GM12875 (cell line): ENCODE measurements around the gene APBA2.

Experiments used
- H3K4me3 ChIP-seq: one replicate; pipeline ENCODE4 v1.5.1; 2011; ENCODE audit warnings: low read depth, low read length, control low read depth
- TF ChIP-seq, protein P1 (sequence below): IDR thresholded peaks from 2 replicates; pipeline ENCODE4 v1.5.1; 2011; ENCODE audit warnings: low read depth, mild to moderate bottlenecking, control low read depth, inconsistent platforms, low read length, moderate library complexity, borderline replicate concordance; ENCODE audit not compliant: insufficient read depth

Gene APBA2

GRCh38 chr15:28964098-28964497 is 78.3 kb downstream of the APBA2 start:
- TF ChIP-seq, protein P1, sequence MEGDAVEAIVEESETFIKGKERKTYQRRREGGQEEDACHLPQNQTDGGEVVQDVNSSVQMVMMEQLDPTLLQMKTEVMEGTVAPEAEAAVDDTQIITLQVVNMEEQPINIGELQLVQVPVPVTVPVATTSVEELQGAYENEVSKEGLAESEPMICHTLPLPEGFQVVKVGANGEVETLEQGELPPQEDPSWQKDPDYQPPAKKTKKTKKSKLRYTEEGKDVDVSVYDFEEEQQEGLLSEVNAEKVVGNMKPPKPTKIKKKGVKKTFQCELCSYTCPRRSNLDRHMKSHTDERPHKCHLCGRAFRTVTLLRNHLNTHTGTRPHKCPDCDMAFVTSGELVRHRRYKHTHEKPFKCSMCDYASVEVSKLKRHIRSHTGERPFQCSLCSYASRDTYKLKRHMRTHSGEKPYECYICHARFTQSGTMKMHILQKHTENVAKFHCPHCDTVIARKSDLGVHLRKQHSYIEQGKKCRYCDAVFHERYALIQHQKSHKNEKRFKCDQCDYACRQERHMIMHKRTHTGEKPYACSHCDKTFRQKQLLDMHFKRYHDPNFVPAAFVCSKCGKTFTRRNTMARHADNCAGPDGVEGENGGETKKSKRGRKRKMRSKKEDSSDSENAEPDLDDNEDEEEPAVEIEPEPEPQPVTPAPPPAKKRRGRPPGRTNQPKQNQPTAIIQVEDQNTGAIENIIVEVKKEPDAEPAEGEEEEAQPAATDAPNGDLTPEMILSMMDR = no peak
- no peak overlapping the region for H3K4me3 ChIP-seq

DNA sequence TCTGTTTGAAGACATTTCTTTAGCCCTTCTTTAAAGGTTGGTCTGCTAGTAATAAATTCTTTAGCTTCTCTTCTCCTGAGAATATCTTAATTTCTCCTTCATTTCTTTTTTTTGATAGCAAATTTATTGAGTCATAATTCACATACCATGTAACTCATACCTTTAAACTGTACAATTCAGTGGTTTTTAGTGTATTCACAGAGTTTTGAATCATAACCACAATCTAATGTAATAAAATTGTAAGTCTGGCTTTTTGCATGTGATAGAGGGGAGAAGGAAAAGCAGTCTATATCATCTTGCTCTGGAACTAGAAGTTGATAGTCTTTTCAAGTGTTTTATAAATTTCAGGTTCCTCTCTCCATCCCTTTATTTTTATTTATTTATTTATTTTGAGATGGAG is 81.3 kb downstream of the APBA2 start:
- TF ChIP-seq, protein P1 = no peak
- H3K4me3 ChIP-seq = no peak overlapping the region

DNA sequence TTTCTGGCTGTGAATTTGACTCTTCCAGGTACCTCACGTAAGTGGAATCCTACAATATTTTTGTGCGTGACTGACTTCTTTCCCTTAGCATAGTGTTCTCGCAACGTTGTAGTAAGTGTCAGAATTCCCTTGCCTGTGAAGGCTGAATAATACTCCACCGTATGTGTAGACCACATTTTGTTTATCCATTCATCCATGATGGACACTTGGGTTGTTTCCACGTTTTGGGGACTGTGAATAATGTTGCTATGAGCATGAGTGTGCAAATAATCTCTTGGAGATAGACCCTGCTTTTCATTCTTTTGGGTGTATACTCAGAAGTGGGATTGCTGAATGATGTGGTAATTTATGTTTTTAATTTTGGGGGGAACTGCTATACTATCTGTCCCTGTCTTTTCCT is 82.2 kb downstream of the APBA2 start:
- TF ChIP-seq, protein P1 = no peak
- H3K4me3 ChIP-seq = no peak overlapping the region

DNA sequence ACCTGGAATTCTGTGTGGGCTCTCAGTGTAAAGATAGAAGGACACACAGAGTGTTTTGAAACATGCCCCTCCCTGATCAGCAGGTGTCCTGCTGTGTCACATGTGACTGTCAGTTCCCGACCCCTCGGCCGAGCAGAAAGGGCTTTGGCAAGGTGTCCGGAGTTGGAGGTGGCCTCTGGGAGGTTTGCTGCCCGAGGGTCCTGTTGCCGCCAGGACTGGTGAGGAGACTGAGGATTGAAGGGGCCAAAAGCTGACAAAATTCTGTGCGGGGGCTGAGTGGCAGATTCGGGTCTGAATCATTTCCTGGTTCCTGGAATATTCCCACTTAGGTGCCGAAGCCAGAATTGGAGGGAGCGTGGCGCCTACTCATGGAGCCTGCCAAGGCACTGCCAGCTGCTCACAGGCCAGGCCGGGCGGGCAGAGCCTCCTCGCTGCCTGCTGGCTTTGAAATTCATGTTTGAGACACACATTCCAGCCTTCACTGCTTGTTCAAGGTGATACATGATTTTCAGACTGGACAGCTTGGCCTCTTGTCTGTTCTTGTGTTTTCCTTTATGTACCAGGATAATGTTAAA is 83.8 kb downstream of the APBA2 start:
- H3K4me3 ChIP-seq = no peak overlapping the region
- TF ChIP-seq, protein P1 = no peak

- TF ChIP-seq, protein P1 = no peak
- no peak overlapping the region for H3K4me3 ChIP-seq
Observed at GRCh38 chr15:28974142-28974541, 88.4 kb downstream of the APBA2 start.

DNA sequence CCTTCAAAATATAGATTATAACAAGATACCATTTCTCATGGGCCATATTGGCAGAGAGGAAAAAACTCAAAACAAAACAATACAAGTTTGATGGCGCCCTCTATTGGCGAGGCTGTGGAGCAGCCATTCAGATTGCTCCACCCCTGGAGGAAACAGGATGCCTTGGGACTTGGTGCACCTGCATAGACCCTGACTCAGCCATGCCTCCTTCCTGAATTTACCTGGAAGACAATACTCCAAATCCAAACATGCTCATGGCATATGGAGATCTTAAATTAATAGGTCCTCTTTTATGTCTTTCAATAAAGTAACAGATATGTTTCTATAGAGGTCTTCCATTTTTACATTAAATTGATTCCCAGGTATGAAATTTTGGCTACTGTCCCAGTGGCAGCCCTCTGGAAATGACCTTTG is 90.0 kb downstream of the APBA2 start:
- TF ChIP-seq, protein P1 = peak; percentile 79
- no peak overlapping the region for H3K4me3 ChIP-seq

DNA sequence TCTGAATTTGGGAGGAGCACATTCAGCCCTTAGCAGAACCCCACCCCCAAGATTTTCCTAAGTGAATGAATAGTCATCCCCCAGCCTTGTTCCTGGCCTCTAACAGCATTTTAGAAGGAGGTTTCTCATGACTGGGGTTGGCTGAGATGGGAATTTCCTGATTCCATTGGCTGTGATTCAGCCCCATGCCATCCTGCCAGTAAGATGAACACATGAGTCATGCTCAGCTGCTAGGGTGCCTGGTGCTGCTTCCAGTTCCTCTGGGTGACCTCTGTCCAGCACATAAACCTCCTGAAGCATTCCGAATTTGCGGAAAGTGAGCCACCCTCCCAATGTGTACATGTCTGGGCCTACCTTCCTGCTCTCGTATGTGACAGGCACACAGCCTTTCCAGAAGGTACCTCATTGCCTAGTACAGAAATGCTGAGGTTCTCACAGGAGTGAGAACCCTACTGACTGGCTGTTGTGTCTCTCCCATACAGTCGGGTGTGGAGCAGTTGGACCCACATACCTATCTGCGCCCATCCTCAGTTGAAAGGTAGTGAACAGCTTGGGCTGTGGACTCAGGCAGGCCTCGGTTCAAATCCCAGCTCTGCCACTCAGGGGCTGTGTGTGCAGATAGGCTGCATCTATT is 91.7 kb downstream of the APBA2 start:
- H3K4me3 ChIP-seq = no peak overlapping the region
- TF ChIP-seq, protein P1 = no peak
